GM19395 (cell line): ENCODE results near the gene EFCAB6.

ENCODE experiments used
- ATAC-seq: cut with Tn5 transposase; IDR thresholded peaks from one replicate; pipeline ENCODE4 v1.9.1; 2021; ENCODE audit warnings: mild to moderate bottlenecking, moderate library complexity; ENCODE audit not compliant: unreplicated experiment

EFCAB6 gene

GRCh38 chr22:43510281-43511070 is 301.6 kb downstream of the EFCAB6 start:
- no peak for ATAC-seq

- ATAC-seq = no peak
Observed at GRCh38 chr22:43509337-43509736, 302.8 kb downstream of the EFCAB6 start.

GRCh38 chr22:43508489-43508888 is 303.6 kb downstream of the EFCAB6 start:
- ATAC-seq = no peak

GRCh38 chr22:43507235-43507634 is 304.9 kb downstream of the EFCAB6 start:
- no peak for ATAC-seq

GRCh38 chr22:43506487-43506886 is 305.6 kb downstream of the EFCAB6 start:
- no peak for ATAC-seq

- no peak for ATAC-seq
Observed at GRCh38 chr22:43505896-43506295, 306.2 kb downstream of the EFCAB6 start.

GRCh38 chr22:43505423-43505822 is 306.7 kb downstream of the EFCAB6 start:
- ATAC-seq = no peak

GRCh38 chr22:43504666-43505261 is 307.3 kb downstream of the EFCAB6 start:
- ATAC-seq = no peak

GRCh38 chr22:43504068-43504467 is 308.0 kb downstream of the EFCAB6 start:
- no peak for ATAC-seq

- no peak for ATAC-seq
Observed at GRCh38 chr22:43502306-43502874, 309.7 kb downstream of the EFCAB6 start.

GRCh38 chr22:43501878-43502277 is 310.2 kb downstream of the EFCAB6 start:
- ATAC-seq = no peak

GRCh38 chr22:43500792-43501785 is 311.0 kb downstream of the EFCAB6 start:
- no peak for ATAC-seq

- no peak for ATAC-seq
Observed at GRCh38 chr22:43498856-43499253, 313.2 kb downstream of the EFCAB6 start.

GRCh38 chr22:43497956-43498855 is 313.9 kb downstream of the EFCAB6 start:
- no peak for ATAC-seq

- no peak for ATAC-seq
Observed at GRCh38 chr22:43493297-43493696, 318.8 kb downstream of the EFCAB6 start.

- ATAC-seq = no peak
Observed at GRCh38 chr22:43491737-43492136, 320.4 kb downstream of the EFCAB6 start.

GRCh38 chr22:43491177-43491576 is 320.9 kb downstream of the EFCAB6 start:
- ATAC-seq = no peak

- no peak for ATAC-seq
Observed at GRCh38 chr22:43490311-43490710, 321.8 kb downstream of the EFCAB6 start.

- ATAC-seq = no peak
Observed at GRCh38 chr22:43488937-43489336, 323.2 kb downstream of the EFCAB6 start.
